ENCODE measurements around the gene WFDC2. TPM values are rescaled to one million over a fixed set of nuclear protein-coding genes. Genes with fewer than 3 reads are reported as not detected.

WFDC2 gene
- total and polyA plus RNA-seq, 2 of the 13 experiments (the other 11 are each of a cell fraction or from before 2014, with no cell fraction given) = 0.33 TPM; not detected in 1

DNA sequence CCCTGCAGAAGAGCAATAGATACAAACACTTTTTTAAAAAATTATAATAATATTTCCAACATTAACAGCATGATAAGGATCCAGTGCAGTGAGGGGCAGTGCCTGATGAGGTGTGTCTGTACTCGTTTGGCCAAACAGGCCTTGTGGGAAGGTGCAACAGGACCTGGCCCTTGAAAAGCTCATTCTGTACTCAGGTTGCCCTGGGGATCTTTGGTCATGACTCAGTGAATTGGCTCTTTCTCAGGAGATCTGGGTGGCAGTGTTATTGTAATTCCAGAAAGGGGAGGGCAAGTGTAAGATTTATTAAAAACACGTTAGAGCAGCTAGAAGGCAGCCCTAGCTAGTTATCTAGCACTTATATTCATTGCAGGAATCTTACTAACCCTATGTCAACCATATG is 48.7 kb downstream of the WFDC2 start:
- no peaks in the 10 kb centered on the region for H3K4me1 ChIP-seq (ENCODE audit: insufficient read depth, low read length)
- no TSS peak for BruUV-seq (replicated peaks)
- in situ Hi-C loops (cut with HindIII; ENCODE audit: extremely low pct_ligation_motif_present, low pct_unique_long_range_greater_than_20kb) = no loop called here
- 1% methylated on average over 2 of the region's 2 CpGs for WGBS (ENCODE audit: low lambda C conversion rate)
- no peaks in the 10 kb centered on the region for H3K36me3 ChIP-seq (replicated peaks in 1 of 2; ENCODE audit: control insufficient read depth in 1 of 2, insufficient read depth in 2 of 2, low read length in 2 of 2)
- no peak overlapping the region for H3K27ac ChIP-seq (ENCODE audit: extremely low read length, insufficient read depth, low read length)
- H2AFZ ChIP-seq (ENCODE audit: low read length) = no peak overlapping the region
- CTCF ChIA-PET (ENCODE audit: low intra/inter-chr PET ratio, low total read pairs) = no interaction called here
- POLR2A ChIA-PET = no interaction called here
- no peaks in the 10 kb centered on the region for H3K27me3 ChIP-seq (ENCODE audit: control insufficient read depth in 1 of 2, insufficient read depth in 2 of 2, low read length in 2 of 2)
- no peaks in the 10 kb centered on the region for H3K79me2 ChIP-seq (ENCODE audit: insufficient read depth, low read length)
- no peak overlapping the region for H3K4me2 ChIP-seq (ENCODE audit: low read depth, low read length)
- H3K9me3 ChIP-seq (ENCODE audit: low read length) = no peaks in the 10 kb centered on the region
- no peaks in the 10 kb centered on the region for H4K20me1 ChIP-seq (ENCODE audit: insufficient read depth, low read length)
- intact Hi-C loops (cut with micrococcal nuclease; ENCODE audit: unreplicated experiment) = no loop called here
- ATAC-seq (no peak), DNase-seq (ENCODE audit: low spot score) (no peak), FAIRE-seq (no peak)
- H3K9ac ChIP-seq (ENCODE audit: insufficient read depth, low read depth, low read length) = no peak overlapping the region
- no peak for TF ChIP-seq POLR2AphosphoS5 (IDR thresholded peaks at IDR 0.05; ENCODE audit: low read depth, low read length)
- no peak for TF ChIP-seq HIVEP1 (CRISPR knock-in tag; IDR thresholded peaks at IDR 0.05)
- TF ChIP-seq, protein P1, sequence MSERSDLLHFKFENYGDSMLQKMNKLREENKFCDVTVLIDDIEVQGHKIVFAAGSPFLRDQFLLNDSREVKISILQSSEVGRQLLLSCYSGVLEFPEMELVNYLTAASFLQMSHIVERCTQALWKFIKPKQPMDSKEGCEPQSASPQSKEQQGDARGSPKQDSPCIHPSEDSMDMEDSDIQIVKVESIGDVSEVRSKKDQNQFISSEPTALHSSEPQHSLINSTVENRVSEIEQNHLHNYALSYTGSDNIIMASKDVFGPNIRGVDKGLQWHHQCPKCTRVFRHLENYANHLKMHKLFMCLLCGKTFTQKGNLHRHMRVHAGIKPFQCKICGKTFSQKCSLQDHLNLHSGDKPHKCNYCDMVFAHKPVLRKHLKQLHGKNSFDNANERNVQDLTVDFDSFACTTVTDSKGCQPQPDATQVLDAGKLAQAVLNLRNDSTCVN (CRISPR knock-in tag; IDR thresholded peaks at IDR 0.05; ENCODE audit: borderline replicate concordance) = no peak
- no peak for TF ChIP-seq ARNT (IDR thresholded peaks at IDR 0.05)
- TF ChIP-seq, protein P2, sequence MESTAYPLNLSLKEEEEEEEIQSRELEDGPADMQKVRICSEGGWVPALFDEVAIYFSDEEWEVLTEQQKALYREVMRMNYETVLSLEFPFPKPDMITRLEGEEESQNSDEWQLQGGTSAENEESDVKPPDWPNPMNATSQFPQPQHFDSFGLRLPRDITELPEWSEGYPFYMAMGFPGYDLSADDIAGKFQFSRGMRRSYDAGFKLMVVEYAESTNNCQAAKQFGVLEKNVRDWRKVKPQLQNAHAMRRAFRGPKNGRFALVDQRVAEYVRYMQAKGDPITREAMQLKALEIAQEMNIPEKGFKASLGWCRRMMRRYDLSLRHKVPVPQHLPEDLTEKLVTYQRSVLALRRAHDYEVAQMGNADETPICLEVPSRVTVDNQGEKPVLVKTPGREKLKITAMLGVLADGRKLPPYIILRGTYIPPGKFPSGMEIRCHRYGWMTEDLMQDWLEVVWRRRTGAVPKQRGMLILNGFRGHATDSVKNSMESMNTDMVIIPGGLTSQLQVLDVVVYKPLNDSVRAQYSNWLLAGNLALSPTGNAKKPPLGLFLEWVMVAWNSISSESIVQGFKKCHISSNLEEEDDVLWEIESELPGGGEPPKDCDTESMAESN (CRISPR knock-in tag; conservative IDR thresholded peaks at IDR 0.05) = no peak
- no peak for TF ChIP-seq SMAD9 (CRISPR knock-in tag; IDR thresholded peaks at IDR 0.05)
- TF ChIP-seq ZNF382 (CRISPR knock-in tag; IDR thresholded peaks at IDR 0.05; ENCODE audit: borderline replicate concordance) = no peak
- TF ChIP-seq PHF5A (CRISPR knock-in tag; IDR thresholded peaks at IDR 0.05; ENCODE audit: low read depth, unreplicated experiment) = no peak
- no peak for TF ChIP-seq TGIF2 (CRISPR knock-in tag; IDR thresholded peaks at IDR 0.05)
- TF ChIP-seq PHF21A (CRISPR knock-in tag; IDR thresholded peaks at IDR 0.05) = no peak
- no peak for TF ChIP-seq JUNB (CRISPR knock-in tag; IDR thresholded peaks at IDR 0.05; ENCODE audit: borderline replicate concordance)
- no peak for TF ChIP-seq ZNF121 (CRISPR knock-in tag; IDR thresholded peaks at IDR 0.05)
- TF ChIP-seq ZNF629 (CRISPR knock-in tag; conservative IDR thresholded peaks at IDR 0.05) = no peak
- no peak for TF ChIP-seq TRIM24 (CRISPR knock-in tag; IDR thresholded peaks at IDR 0.05)
- TF ChIP-seq ZNF30 (CRISPR knock-in tag; IDR thresholded peaks at IDR 0.05) = no peak
- no peak for TF ChIP-seq PTBP1 (IDR thresholded peaks at IDR 0.05; ENCODE audit: low read depth, low read length, poor library complexity, severe bottlenecking)
- no peak for TF ChIP-seq FOXP1 (IDR thresholded peaks at IDR 0.05)
- no peak for TF ChIP-seq FOXP1 (CRISPR knock-in tag; IDR thresholded peaks at IDR 0.05)
- TF ChIP-seq RAD21 (CRISPR knock-in tag; IDR thresholded peaks at IDR 0.05) = no peak
- no peak for TF ChIP-seq DPF2 (CRISPR knock-in tag; IDR thresholded peaks at IDR 0.05; ENCODE audit: borderline replicate concordance, low read depth)
- H3K4me3 ChIP-seq (replicated peaks in 1 of 3; ENCODE audit: insufficient read depth in 1 of 3, low read depth in 2 of 3, low read length in 3 of 3) = no peak overlapping the region

All from HepG2 (cell line).